BJ (cell line): Measurements from ENCODE around the gene GP9. TPM values are rescaled to one million over a fixed set of nuclear protein-coding genes. Genes with fewer than 3 reads are reported as not detected.

Experiments used
- CTCF ChIA-PET: fragments of 350-600 bp; formaldehyde crosslinking; extraction: SDS; loops from one replicate; lab custom pipeline; 2021; ENCODE audit warnings: antibody characterized with exemption, inconsistent platforms; lab: Yijun Ruan, JAX
- POLR2A ChIA-PET: fragments of 300-600 bp; sonication (Branson Sonifier 250); formaldehyde crosslinking; extraction: SDS; loops from one replicate; lab custom pipeline; 2021; ENCODE audit warnings: antibody characterized with exemption; lab: Charles Lee
- DNase-seq: peaks from one replicate; pipeline ENCODE4 v3.0.0-alpha.2; 2011; ENCODE audit warnings: low read depth
- H3K27me3 ChIP-seq: 2 replicates; pipeline ENCODE4 v1.6.0; 2011; ENCODE audit warnings: low read length; ENCODE audit not compliant: control insufficient read depth, insufficient read depth
- H3K36me3 ChIP-seq: 2 replicates; pipeline ENCODE4 v1.5.1; 2011; ENCODE audit warnings: low read length; ENCODE audit not compliant: control insufficient read depth, insufficient read depth
- H3K4me3 ChIP-seq: 2 replicates; pipeline ENCODE4 v1.5.1; 2011; ENCODE audit warnings: low read depth, mild to moderate bottlenecking, control low read depth, low read length
- CTCF ChIP-seq: IDR thresholded peaks from 2 replicates; pipeline ENCODE4 v1.5.1; 2011; ENCODE audit warnings: low read depth, mild to moderate bottlenecking, control low read depth, inconsistent platforms, low read length, moderate library complexity; ENCODE audit not compliant: insufficient read depth
- polyA plus RNA-seq: library from polyadenylated mRNA; depleted of rRNA; stranded (reverse); fragments of >200 nt; gene quantifications from 2 replicates; pipeline ENCODE4 v1.2.3, GENCODE V29; 2011

GP9 gene
- polyA plus RNA-seq, 1 experiment, result not detected

- H3K36me3 ChIP-seq, result no peaks in the 10 kb centered on the region
- H3K27me3 ChIP-seq, result peaks cover 7% of the 10 kb centered on the region
- CTCF ChIA-PET, result no interaction called here
- no peak for TF ChIP-seq CTCF
- POLR2A ChIA-PET, result no interaction called here
- DNase-seq, result no peak
- H3K4me3 ChIP-seq, result no peak overlapping the region
These were observed 676 bp downstream of the GP9 start for GRCh38 chr3:129061023-129061887.

GRCh38 chr3:129061888-129062834 lies 1.6 kb downstream of the GP9 start:
- H3K27me3 ChIP-seq, result peaks cover 6% of the 10 kb centered on the region
- TF ChIP-seq CTCF, result no peak
- no peak for DNase-seq
- CTCF ChIA-PET, result interaction anchor here (0.6 to 2.3 kb wide), 3 partner anchors 9 to 435 kb away, joined by 3 to 13 read pairs (median 3); no protein-coding TSS in a partner anchor
- POLR2A ChIA-PET, result no interaction called here
- no peaks in the 10 kb centered on the region for H3K36me3 ChIP-seq
- H3K4me3 ChIP-seq, result no peak overlapping the region

- ChIA-PET CTCF (interaction anchor here (0.6 to 2.3 kb wide), 3 partner anchors 10 to 436 kb away, joined by 3 to 13 read pairs (median 3); no protein-coding TSS in a partner anchor), POLR2A (no interaction called here)
- Histone ChIP-seq H3K4me3 (no peak overlapping the region), H3K36me3 (no peaks in the 10 kb centered on the region), H3K27me3 (peaks cover under 1% of the 10 kb centered on the region; the same call in 1 of the 2 replicates)
- no peak for TF ChIP-seq CTCF
- no peak for DNase-seq
These were observed 2.6 kb downstream of the GP9 start for GRCh38 chr3:129063091-129063640.

GRCh38 chr3:129063841-129064482 lies 3.4 kb downstream of the GP9 start:
- H3K4me3 ChIP-seq, result no peak overlapping the region
- POLR2A ChIA-PET, result no interaction called here
- no peaks in the 10 kb centered on the region for H3K36me3 ChIP-seq
- no peak for TF ChIP-seq CTCF
- CTCF ChIA-PET, result interaction anchor here (1.1 to 2.3 kb wide), 2 partner anchors 11 to 19 kb away, joined by 3 to 13 read pairs; no protein-coding TSS in a partner anchor
- H3K27me3 ChIP-seq, result no peaks in the 10 kb centered on the region; the same call in 1 of the 2 replicates
- DNase-seq, result no peak
